GM11168 (cell line): ENCODE measurements around the gene YY1.
"Not testable (repeated sequence)": the region's sequence is repeated elsewhere in the genome, so short reads cannot be mapped to it uniquely, and the experiment has no call there.

Experiments used
- in situ Hi-C: fragments of 300-500 bp; cut with MboI; formaldehyde crosslinking; loops from one replicate; pipeline ENCODE4 v1.12.0; 2022; ENCODE audit warnings: low sequenced_read_pairs; ENCODE audit not compliant: unreplicated experiment

YY1 gene

GRCh38 chr14:100282766-100283419 is 43.9 kb downstream of the YY1 start:
- in situ Hi-C loops, result no loop called here

DNA sequence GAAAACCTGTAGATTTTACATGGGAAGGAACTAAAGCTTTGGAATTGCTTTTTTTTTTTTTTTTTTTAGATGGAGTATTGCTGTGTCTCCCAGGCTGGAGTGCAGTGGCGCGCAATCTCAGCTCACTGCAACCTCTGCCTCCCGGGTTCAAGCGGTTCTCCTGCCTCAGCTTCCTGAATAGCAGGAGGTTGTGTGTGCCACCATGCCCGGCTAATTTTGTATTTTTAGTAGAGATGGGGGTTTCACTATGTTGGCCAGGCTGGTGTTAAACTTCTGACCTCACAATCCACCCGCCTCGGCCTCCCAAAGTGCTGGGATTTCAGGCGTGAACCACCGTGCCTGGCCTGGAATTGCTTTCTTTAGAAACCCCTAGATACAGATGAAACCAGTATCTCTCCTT is 44.5 kb downstream of the YY1 start:
- in situ Hi-C loops, result not testable (repeated sequence)

- in situ Hi-C loops, result no loop called here
Measured at GRCh38 chr14:100283984-100284881, 45.3 kb downstream of the YY1 start.

GRCh38 chr14:100285021-100285912 is 46.3 kb downstream of the YY1 start:
- in situ Hi-C loops, result no loop called here

DNA sequence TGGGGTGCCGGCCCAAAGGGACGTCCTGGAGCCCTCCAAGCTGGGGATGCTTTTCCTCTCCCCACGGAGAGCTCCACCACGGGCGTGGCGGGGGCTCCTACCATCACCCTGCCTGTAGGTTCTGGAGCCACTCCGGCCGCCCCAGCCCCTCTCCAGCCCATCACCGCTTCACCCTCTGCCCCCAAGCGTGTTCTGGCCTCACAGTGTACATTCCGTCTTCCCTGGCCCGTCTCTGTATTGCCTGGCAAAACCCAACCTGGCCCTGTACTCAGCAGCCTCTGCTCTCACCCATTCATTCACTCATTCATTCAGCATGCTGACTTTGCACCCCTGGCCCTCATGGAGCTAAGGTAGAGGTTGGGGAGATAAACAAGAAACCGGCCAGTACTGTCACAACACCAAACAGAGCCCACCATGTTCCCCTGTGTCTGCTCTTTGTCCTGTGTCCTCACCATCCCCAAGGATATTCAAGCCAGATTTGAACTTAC is 47.0 kb downstream of the YY1 start:
- in situ Hi-C loops, result no loop called here

- in situ Hi-C loops, result no loop called here
Measured at GRCh38 chr14:100286484-100287191, 47.7 kb downstream of the YY1 start.

- in situ Hi-C loops, result no loop called here
Measured at GRCh38 chr14:100287202-100287997, 48.5 kb downstream of the YY1 start.

- in situ Hi-C loops, result not testable (repeated sequence)
Measured at GRCh38 chr14:100287998-100288295, 49.0 kb downstream of the YY1 start.

DNA sequence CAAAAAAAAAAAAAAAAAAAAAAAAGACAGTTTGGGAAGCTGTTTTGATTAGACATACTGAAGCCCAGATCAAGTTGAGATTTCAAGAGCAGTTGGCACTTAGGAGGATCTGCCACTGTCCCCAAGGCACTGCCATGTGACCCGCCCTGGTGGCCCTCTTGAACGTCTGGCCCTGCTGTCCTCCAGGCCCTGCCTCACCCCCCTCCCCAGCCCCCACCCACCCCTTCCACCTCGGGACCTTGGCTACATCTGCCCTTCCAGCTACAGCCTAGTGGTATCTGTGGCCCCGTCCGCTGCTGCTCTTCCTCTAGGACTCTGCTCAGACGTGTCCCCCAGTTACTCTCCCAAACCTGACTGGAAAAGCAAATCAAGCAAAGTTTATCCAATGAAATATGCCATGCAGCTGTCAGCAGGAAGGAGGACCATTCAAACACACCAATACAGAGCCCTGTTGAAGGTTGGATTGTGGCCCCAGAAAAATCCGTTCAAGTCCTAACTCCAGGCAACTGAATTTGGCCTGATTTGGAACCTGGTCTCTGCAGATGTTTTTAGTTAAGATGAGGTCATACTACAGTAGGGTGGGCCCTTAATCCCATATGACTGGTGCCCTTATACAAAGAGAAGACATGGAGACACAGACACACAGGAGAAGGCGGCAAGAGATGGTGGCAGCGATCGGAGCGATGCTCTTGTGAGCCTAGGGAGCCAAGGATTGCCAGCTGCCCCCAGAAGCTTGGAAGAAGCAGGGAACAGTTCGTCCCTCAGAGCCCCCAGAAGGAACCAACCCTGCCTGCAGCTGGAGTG is 49.6 kb downstream of the YY1 start:
- in situ Hi-C loops, result no loop called here

GRCh38 chr14:100289916-100290606 is 51.1 kb downstream of the YY1 start:
- in situ Hi-C loops, result no loop called here

DNA sequence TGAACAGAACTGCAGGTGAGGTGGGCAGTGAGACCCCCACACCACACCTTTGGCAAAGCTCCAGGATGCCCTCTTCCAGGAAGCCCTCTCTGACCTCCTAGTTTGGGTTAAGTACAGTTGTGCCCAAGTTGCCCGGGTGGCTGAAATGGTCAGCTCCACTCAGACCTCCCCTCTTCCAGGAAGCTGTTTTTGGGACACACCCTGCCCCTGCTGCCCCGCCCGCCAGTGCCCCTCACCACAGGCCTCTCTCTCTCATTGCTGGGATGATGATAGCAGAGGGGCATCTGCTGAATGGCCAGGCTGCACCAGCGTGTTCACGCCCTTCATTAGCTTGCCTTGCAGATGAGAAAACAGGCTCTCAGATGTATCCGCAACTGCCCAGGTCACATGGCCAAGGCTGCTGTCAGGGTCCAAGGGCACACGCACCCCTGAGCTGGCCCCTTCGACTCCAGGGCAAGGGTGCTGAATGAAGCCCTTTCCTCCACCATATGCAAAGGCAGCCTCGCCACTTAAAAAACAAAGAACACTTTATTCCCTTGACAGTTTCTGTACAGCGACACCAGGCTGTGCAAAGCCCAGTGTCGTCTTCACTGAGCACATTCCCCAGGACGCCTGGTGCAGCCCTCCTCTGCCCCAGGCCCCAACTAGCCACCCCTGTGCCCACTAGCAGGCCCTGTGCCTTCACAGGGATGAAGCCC is 51.8 kb downstream of the YY1 start:
- in situ Hi-C loops, result no loop called here

- in situ Hi-C loops, result no loop called here
Measured at GRCh38 chr14:100291305-100292075, 52.5 kb downstream of the YY1 start.

- in situ Hi-C loops, result no loop called here
Measured at GRCh38 chr14:100292301-100292775, 53.4 kb downstream of the YY1 start.

DNA sequence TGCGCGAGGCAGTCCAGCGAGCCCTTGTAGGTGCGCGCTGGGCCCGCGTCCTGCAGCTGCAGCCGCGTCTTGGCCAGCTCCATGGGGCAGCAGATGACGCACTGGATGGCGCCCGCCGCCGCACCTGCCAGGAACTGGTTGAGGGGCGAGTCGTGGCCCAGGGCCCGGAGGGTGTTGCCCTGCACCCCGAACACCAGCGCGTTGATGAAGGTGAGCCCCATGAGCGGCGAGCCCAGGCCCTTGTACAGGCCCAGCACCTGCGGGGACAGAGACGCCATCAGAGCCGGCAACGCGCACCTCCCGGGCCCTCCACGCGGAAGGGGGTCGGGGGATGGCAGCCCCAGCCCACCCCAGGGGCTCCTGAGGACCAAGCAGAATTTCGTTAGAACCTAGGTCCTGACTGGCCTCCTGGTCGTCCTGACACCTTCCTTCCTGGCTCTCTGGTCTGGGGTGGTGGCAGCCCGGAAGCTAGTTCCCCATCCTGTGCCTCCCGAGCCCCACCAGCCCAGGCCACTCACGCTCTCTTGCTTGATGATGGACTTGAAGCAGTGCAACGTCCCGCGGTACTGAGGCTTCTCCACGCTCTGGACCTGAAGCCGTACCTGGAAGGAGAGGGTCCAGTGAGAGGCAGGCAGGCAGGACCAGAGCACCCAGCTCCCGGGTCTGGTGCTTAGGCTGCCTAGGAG is 54.0 kb downstream of the YY1 start:
- in situ Hi-C loops, result no loop called here

- in situ Hi-C loops, result no loop called here
Measured at GRCh38 chr14:100293497-100294212, 54.7 kb downstream of the YY1 start.
